Right forelimb (tissue), 1 donor: ENCODE data around the gene TAMM41.
"Not testable (repeated sequence)": the region's sequence is repeated elsewhere in the genome, so short reads cannot be mapped to it uniquely, and the experiment has no call there.

Source experiments
- DNase-seq: peaks from one replicate; pipeline ENCODE4 v3.0.0-alpha.2; 2018

The TAMM41 gene

DNA sequence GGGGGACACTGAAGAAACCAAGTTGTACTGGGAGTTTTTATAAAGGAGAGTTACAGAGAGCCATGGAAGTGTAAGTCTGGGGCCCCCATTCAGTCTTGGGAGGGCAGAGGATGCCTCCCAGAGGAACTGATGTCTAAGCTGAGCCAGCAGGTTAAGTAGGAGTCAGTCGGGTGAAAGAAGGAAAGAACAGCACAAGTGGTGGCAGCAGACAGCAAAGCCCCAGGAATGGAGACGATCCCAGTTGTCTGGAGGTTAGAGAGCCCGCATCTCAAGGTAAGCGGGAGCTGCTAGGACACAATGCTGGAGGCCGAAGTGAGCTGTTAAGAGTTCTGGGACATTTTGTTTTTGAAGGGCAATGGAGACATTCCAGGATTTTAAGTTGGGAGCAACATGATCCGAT lies 88.8 kb downstream of the TAMM41 start:
- no peak for DNase-seq

DNA sequence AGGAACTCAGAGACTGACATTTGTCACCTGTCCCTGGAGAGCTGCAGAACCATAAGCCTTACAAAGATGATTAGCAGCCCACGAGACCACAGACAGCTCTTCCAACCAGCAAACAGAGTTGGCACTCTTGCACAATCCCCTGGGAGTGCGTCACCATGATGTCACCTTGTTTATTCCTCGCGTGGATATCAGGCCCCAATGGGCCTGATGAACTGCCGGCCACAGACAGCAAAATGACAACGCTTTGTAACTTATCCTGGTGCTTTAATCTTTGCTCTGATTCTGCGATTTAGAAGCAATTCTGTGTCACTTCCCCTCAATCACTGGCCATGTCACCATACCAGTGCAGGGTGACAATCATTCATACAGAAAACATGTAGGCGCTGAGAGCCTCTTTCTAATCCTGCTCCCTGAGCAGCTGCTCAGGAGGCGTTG lies 89.2 kb downstream of the TAMM41 start:
- DNase-seq = no peak

DNA sequence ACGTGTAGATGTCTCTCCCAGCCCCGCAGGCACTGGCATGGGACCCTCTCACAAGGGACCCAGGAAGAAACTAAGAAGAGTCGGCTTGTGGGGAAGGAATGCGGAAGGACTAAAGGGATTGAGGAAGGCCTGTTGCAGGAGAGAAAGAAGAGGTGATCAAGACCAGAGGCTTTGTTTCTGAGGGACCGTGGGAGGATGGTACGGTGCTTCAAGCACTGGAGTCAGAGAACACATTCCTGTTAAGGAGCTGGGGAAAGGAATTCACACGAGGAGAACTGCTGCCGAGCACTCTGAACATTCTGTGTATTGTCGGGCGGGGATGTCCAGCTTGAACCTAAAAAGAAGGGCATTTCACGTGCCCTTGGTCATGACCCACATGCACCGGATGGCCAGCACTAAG lies 91.4 kb downstream of the TAMM41 start:
- no peak for DNase-seq

DNA sequence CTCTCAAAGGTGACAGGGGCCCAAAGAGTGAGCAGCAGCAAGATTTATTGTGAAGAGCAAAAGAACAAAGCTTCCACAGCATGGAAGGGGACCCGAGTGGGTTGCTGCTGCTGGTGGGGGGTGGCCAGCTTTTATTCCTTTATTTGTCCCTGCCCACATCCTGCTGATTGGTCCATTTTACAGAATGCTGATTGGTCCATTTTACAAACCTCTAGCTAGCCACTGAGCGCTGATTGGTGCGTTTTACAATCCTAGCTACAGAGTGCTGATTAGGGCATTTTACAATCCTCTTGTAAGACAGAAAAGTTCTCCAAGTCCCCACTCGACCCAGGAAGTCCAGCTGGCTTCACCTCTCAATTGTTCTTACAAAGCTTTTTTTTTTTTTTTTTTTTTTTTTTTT lies 94.4 kb downstream of the TAMM41 start:
- not testable (repeated sequence) for DNase-seq

DNA sequence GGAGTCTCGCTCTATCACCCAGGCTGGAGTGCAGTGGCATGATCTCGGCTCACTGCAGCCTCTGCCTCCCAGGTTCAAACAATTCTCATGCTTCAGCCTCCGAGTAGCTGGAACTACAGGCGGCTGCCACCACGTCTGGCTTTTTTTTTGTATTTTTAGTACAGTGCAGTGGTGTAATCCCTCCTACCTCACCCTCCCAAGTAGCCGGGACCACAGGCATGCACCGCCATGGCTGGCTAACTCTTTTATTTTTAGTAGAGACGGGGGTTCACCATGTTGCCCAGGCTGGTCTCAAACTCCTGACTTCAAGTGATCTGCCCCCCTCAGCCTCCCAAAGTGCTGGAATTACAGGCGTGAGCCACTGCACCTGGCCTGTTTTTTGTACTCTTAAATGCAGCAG lies 98.4 kb downstream of the TAMM41 start:
- DNase-seq = not testable (repeated sequence)
